Femur (tissue), 1 donor: ENCODE measurements around the gene TMEM79.
A peak's percentile ranks its signal among the peaks of the same experiment; 100 is the strongest.
"Not testable (repeated sequence)": the region's sequence is repeated elsewhere in the genome, so short reads cannot be mapped to it uniquely, and the experiment has no call there.

Experiments used
- DNase-seq: peaks from one replicate; pipeline ENCODE4 v3.0.0-alpha.2; 2017

The TMEM79 gene

DNA sequence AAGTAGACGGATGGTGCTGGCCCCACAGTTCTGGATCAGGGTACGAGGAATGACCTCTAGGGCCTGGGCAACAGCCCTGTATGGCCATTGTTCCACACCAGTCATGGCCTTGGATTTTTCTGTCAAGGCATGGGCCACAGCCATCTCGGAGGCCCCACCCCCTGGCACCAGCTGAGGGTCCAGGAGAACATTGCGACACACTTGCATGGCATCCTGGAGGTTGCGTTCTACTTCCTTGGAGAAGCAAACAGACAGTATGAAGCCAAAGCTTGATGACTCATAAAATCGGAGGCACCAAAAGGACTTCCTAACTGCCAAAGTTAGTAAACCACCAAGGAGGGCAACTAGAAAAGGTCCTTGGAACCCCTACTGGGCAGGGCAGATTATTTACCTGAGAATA is 26.8 kb downstream of the TMEM79 start:
- DNase-seq: no peak

DNA sequence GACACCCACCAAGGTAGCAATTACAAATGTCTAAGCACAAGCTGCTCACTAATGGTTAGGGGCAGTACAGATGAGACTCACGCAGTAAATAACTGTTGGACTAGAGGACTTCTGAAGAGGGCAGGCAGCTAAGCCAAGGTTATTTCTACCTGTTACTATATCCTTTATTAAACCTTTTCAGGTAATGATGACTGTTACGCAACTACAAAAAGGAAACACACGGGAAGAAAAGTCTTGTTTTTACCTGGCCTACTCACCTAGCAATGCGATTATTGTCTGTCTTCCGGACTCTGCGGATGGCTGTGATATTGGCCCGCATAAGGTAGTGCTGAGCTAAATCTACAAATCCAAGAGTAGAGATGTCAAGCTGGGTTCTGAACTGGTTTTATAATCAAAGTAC is 32.8 kb downstream of the TMEM79 start:
- no peak for DNase-seq

DNA sequence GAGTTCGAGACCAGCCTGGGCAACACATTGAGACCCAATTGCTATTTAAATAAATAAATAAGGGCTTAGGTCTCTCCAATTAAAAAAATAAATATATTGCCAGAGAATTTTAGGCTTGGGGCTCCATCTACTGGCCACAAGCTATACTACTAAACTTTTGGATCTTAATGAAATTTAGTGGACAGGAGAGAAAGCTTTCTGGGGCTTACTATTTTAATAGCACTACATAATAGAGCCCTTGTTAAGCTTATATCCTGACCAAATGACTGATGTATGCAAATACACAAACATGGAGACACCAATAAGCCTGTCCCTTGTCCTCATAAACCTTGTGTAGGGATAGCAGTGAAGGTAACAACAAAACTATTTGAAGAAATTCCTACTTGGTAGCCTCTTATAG is 35.5 kb downstream of the TMEM79 start:
- no peak for DNase-seq

DNA sequence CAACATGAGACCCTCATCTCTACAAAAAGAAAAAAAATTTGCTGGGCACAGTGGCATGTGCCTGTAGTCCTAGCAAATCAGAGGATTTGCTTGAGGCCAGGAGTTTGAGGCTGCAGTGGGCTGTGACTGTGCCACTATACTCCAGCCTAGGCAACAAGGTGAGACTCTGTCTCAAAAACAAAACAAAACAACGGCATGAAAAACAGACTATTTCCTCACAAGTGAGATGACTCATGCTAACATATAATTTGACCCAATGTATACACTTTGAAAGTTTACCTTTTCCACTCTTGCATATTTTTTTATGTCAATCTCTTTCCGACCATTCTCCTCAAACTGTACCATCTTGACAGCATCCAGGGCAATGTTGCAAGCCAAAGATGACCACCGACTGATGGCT is 36.4 kb downstream of the TMEM79 start:
- no peak for DNase-seq

DNA sequence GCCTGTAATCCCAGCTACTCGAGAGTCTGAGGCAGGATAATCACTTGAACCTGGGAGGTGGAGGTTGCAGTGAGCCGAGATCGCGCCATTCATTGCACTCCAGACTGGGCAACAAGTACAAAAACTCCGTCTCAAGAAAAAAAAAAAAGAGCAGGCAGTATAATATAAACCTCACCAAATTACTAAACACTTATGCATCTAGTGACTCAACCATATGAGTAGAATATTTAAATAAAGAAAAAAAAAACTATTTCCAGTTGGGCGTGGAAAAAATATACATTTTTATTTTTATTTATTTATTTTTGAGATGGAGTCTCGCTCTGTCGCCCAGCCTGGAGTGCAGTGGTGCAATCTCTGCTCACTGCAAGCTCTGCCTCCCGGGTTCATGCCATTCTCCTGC is 39.1 kb downstream of the TMEM79 start:
- not testable (repeated sequence) for DNase-seq

DNA sequence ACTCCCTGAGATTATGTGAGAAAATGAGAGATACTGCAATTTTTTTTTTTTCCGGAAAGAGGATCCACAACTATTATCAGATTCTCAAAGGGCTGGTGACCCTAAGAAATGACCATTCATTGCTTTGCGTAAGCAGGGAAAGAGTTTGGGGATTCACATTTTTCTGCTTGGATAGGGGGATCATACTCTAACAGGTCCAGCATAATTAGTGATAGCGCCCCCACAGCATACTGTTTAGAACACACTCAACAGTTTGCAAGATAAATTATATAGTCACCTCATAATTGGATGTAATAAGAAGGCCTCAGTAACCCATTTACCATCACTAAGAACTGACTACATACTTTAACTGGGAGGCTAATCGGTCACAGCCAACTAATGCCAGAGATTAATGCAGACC is 52.1 kb downstream of the TMEM79 start:
- DNase-seq: no peak

DNA sequence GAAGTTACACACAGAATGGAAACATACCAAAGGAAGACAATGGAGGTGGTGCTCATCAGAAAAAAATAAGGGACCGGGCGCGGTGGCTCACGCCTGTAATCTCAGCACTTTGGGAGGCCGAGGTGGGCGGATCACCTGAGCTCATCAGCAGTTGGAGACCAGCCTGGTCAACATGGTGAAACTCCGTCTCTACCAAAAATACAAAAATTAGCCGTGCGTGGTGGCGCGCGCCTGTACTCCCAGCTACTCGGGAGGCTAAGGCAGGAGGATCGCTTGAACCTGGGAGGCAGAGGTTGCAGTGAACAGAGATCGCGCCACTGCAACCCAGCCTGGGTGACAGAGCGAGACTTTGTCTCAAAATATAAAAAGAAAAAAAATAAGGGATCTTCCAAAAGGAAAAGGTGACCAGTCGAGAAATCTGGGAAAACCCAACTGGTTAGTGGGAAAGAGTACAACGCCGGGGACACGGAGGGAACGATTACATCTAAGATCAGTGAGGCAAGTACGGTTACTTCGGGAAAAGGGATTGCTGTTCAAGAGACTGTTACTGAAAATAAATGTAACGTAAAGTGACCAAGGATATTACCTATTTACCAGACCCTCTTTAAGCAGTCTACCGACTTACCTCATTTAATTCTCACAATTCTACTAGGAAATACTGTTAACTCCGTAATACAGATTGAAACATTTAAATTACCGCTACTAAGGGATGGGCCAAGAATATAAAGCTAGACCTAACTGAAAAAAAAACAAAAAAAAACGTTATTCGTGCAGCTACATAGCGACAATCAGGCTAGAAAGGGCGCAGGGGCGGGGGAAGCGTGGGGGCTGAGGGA is 53.1 kb downstream of the TMEM79 start:
- DNase-seq: no peak

DNA sequence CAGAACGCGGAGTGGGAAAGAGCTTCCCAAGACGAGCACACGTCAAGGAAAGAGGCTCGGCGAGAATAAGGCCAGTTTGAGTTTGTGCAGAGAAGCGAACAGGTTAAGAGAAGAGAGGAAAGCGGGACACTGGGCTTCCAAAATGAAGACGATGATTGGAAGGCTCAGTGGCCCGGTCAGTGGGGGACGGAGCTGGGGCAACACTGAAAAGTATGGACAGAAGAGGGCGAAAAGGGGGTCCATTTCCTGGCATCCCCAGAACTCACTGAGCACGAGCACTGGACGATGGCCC is 53.7 kb downstream of the TMEM79 start:
- DNase-seq: no peak

DNA sequence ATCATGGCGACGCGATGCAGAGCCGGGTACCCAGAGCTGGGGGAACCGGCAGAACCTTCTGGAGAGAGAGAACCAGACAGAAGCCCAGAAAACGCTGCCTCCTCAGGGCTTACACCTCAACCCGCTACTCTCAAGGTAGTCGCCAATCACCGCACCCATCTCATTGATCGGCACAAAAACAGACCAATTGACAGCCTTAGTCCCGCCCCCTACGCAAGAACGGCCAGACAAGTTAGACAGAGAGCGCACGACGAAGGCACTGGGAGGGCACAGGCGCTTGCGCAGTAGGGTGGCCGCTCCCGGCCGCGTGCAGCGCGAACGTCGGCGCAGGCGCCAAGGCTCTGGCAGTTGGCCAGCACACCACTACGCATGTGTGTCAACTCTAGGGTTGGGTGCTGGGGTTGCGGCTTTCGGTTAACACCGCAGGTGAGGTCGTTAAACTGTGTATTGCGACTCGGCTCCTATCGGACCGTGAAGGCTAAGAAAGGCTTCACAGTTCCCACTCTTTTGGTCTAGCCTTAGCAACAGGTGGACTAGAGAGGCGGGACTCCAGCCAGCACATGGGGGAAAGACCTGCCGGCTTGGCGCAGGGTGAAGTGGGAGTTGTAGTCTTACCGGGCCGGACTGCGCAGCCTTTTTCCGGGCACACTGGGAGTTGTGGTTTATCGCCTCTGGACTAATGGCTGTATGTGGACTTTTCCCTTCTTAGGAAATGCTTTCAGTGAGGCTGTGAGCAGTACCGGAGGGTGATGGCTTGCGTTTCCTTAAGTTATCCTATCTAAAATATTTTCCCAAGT is 54.3 kb downstream of the TMEM79 start, which contains the start of the genes CCT3 and TSACC:
CCT3 (minus strand) TSS at position 113 of the 797 bp plus-strand sequence; CDS start at position 5, 108 bp downstream.
TSACC (plus strand) TSS at position 347 of the 797 bp plus-strand sequence. CDS start 1,232 bp downstream, outside the sequence.
- DNase-seq: peak; percentile 99
